ENCODE measurements around the gene MTERF2. TPM values are rescaled to one million over a fixed set of nuclear protein-coding genes. Genes with fewer than 3 reads are reported as not detected.

Gene MTERF2
- total RNA-seq, 1 experiment from 2014 or later: 5.0 TPM

DNA sequence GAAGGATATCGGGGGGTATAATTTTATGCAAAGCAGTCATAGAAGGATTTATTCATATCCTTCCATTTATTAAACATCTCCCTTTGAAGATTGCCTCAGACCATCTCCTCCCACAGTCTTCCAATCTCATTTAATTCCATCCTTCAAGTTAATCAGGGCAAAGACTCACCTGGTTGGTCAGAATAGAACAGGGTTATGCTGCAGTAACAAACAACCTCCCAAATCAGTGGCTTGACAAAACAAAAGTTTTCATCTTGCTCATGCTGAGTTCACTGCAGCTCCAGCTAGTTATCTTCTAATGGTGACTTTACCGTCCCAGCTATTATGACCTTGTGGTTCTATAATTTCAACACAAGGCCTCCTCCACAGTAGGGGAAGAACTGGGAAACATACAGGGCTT, 48.8 kb upstream of the MTERF2 start:
- no peaks in the 10 kb centered on the region; a peak in 1 of 5 replicates for H3K9me3 Mint-ChIP-seq
- no peaks in the 10 kb centered on the region for H3K9me3 ChIP-seq (ENCODE audit: control insufficient read depth, low read depth, low read length)
- H3K4me1 Mint-ChIP-seq: 0 out of 4 replicates have a peak, but pooled peaks cover 0 to 2% of the 10 kb centered on the region in 2 experiments
- H3K23me2 ChIP-seq (ENCODE audit: insufficient read length, low read depth, low read length, poor library complexity, severe bottlenecking): no peaks in the 10 kb centered on the region
- no peak overlapping the region for H3K9ac ChIP-seq (ENCODE audit: extremely low read depth, insufficient read length, low read length)
- no peak overlapping the region for H2AK5ac ChIP-seq (ENCODE audit: insufficient read length, low read length)
- no peak overlapping the region for H2AFZ ChIP-seq (ENCODE audit: low read length)
- H2BK15ac ChIP-seq (ENCODE audit: low read depth, low read length): no peak overlapping the region
- peaks cover 7 to 18% (median 10%) of the 10 kb centered on the region in 3 experiments for H3K36me3 Mint-ChIP-seq (ENCODE audit: insufficient read depth in 1 of 3, low read depth in 3 of 3)
- H3K23ac ChIP-seq (ENCODE audit: insufficient read length, low read depth, low read length): no peak overlapping the region
- no peaks in the 10 kb centered on the region for H3K27me3 ChIP-seq (ENCODE audit: insufficient read depth, low read length)
- H3K14ac ChIP-seq (ENCODE audit: insufficient read depth, low read length): no peak overlapping the region
- H3K79me1 ChIP-seq (ENCODE audit: insufficient read depth, low read depth, low read length, poor library complexity, severe bottlenecking): no peaks in the 10 kb centered on the region
- H3T11ph ChIP-seq (ENCODE audit: low read length): no peak overlapping the region
- DNase-seq: no peak
- H4K20me1 ChIP-seq (ENCODE audit: control insufficient read depth, insufficient read depth, insufficient read length): no peaks in the 10 kb centered on the region
- H2BK120ac ChIP-seq (ENCODE audit: low read depth, low read length, poor library complexity, severe bottlenecking): no peak overlapping the region
- H4K8ac ChIP-seq (replicated peaks; ENCODE audit: insufficient read length, low read depth, low read length): no peak overlapping the region
- no peak overlapping the region for H4K91ac ChIP-seq (ENCODE audit: insufficient read length, low read depth, low read length)
- no peak overlapping the region for H3K4me3 Mint-ChIP-seq
- no peak overlapping the region for H3K4me2 ChIP-seq (ENCODE audit: insufficient read depth, insufficient read length, low read length)
- no peaks in the 10 kb centered on the region for H3K4me1 ChIP-seq (ENCODE audit: insufficient read depth, low read length)
- TF ChIP-seq, protein P1, sequence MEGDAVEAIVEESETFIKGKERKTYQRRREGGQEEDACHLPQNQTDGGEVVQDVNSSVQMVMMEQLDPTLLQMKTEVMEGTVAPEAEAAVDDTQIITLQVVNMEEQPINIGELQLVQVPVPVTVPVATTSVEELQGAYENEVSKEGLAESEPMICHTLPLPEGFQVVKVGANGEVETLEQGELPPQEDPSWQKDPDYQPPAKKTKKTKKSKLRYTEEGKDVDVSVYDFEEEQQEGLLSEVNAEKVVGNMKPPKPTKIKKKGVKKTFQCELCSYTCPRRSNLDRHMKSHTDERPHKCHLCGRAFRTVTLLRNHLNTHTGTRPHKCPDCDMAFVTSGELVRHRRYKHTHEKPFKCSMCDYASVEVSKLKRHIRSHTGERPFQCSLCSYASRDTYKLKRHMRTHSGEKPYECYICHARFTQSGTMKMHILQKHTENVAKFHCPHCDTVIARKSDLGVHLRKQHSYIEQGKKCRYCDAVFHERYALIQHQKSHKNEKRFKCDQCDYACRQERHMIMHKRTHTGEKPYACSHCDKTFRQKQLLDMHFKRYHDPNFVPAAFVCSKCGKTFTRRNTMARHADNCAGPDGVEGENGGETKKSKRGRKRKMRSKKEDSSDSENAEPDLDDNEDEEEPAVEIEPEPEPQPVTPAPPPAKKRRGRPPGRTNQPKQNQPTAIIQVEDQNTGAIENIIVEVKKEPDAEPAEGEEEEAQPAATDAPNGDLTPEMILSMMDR (conservative IDR thresholded peaks at IDR 0.05): no peak
- no peak overlapping the region for H3K18ac ChIP-seq (ENCODE audit: insufficient read length, low read depth, low read length)
- H3K27me3 Mint-ChIP-seq (ENCODE audit: low read depth): no peaks in the 10 kb centered on the region
- no CpG with 5 or more reads among the region's 2 CpGs for WGBS (ENCODE audit: extremely low coverage, insufficient read length, low lambda C conversion rate)
- H3K27ac Mint-ChIP-seq: no peak overlapping the region
- H2BK20ac ChIP-seq (ENCODE audit: low read depth, low read length, poor library complexity, severe bottlenecking): no peak overlapping the region
- H2BK12ac ChIP-seq (ENCODE audit: insufficient read length, low read depth, low read length): no peak overlapping the region
- H2BK5ac ChIP-seq (ENCODE audit: insufficient read length, low read length): no peak overlapping the region
- H3K56ac ChIP-seq (ENCODE audit: insufficient read length, low read depth, low read length): no peak overlapping the region
- H4K5ac ChIP-seq (ENCODE audit: insufficient read length, low read depth, low read length): no peak overlapping the region
- H3K27ac ChIP-seq (ENCODE audit: insufficient read length, low read depth, low read length): no peak overlapping the region
- H3K4ac ChIP-seq (ENCODE audit: low read depth, low read length): no peak overlapping the region
- peaks cover 2% of the 10 kb centered on the region for H3K79me2 ChIP-seq (ENCODE audit: insufficient read depth, low read length)

Data from H9 (cell line).